COLO668 (cell line): Measurements from ENCODE around the gene ATP5F1B.
"Not testable (repeated sequence)": the region's sequence is repeated elsewhere in the genome, so short reads cannot be mapped to it uniquely, and the experiment has no call there.

Experiments
- DNase-seq: peaks from one replicate; lab custom pipeline; 2025; ENCODE audit not compliant: unreplicated experiment; lab: John Stamatoyannopoulos, UW

ATP5F1B gene

GRCh38 chr12:56648023-56648422 lies 2.2 kb upstream of the ATP5F1B start:
- not testable (repeated sequence) for DNase-seq

- peak; percentile 23 for DNase-seq
These were observed 525 bp downstream of the ATP5F1B start for GRCh38 chr12:56645201-56645716.

DNA sequence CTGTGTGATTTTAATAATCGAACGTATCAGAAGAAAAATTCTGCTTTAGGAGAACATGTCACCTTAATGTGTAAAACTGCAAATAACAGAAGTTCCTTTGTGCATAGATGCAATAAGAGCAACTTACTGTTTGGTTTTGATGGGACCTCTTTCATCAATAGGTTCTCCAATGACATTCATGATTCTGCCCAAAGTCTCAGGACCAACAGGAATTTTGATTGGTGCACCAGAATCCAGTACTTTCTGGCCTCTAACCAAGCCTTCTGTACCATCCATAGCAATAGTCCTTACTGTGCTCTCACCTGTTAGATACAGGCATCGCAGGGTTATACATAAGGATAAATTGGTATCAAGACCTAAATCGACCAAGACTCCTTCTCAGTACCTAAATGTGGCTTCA lies 1.1 kb downstream of the ATP5F1B start:
- no peak for DNase-seq

GRCh38 chr12:56641219-56641618 lies 4.6 kb downstream of the ATP5F1B start:
- DNase-seq = no peak

DNA sequence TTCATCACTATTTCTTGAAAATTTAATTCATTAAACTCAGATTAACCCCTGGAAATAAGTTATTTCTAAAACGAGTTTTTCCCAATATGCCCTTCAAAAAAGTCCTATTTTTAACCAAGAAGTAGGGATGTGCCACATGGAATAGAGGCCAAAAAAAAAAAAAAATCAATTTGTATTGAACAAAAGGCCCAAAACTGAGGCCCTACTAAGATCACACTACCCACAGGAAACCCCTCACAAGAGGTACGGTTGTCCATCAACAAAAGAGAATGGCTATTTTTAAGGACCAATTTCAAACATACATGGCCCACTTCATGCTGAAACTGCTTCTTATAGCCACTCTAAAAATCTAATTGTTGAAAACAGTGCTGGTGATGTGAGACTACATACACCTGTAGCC lies 8.2 kb downstream of the ATP5F1B start:
- DNase-seq = no peak

GRCh38 chr12:56636675-56637540 lies 8.9 kb downstream of the ATP5F1B start:
- DNase-seq = peak; percentile 97

DNA sequence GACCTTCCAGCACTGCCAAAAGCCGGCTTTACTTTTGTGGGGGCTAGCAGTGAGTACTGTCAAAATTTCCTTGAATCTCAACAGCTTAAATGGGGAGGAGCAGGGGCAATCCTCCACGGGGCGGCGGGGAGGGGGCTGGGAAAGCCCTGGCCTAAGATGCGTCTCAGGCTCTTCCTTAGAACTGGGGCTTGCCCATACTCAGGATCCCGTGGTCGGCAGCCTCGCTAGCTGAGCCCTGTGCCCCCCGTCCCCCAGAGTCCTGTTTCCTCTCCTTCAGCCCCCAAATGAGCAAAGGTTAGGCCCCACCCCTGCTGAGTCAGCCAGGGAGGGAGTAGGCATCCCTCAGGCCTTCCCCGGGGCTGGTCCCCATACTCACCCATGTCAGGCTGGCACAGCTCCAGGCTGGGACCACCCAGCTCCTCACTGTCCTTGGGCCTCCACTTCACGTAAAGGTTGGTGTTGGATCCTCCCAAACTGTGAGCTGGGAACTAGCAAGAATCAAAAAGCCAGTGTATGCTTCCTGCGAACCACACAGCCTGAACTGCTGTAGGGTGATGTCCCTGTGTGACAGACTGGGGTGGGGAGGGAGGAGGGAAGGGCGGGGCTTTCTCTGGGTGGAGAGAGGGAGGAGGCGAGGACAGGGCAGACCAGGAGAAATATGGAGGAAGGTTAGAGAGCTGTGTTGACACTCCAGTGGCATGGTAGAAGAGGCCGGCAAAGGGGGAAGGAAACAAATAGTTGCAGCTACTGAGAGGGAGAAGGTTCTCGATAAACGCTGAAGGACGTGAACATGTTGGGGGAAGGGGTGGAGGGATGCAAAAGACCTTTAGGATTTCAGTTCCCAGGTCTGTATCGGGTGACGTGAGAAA lies 9.7 kb downstream of the ATP5F1B start:
- DNase-seq = peak; percentile 75

GRCh38 chr12:56634837-56635791 lies 10.7 kb downstream of the ATP5F1B start:
- peak; percentile 83 for DNase-seq

- DNase-seq = peak; percentile 52
These were observed 11.4 kb downstream of the ATP5F1B start for GRCh38 chr12:56634242-56634836.

- DNase-seq = no peak
These were observed 12.1 kb downstream of the ATP5F1B start for GRCh38 chr12:56633468-56634241.

GRCh38 chr12:56632701-56633467 lies 12.9 kb downstream of the ATP5F1B start:
- no peak for DNase-seq

GRCh38 chr12:56631790-56632700 lies 13.7 kb downstream of the ATP5F1B start:
- peak; percentile 45 for DNase-seq

GRCh38 chr12:56630180-56630632 lies 15.6 kb downstream of the ATP5F1B start, which contains the start of gene BAZ2A:
Gene BAZ2A, minus strand, starts transcription at chr12:56630326. Its CDS starts 12,796 bp downstream, at chr12:56617530.
- peak; percentile 87 for DNase-seq

GRCh38 chr12:56629459-56630179 lies 16.2 kb downstream of the ATP5F1B start:
- DNase-seq = peak; percentile 18

DNA sequence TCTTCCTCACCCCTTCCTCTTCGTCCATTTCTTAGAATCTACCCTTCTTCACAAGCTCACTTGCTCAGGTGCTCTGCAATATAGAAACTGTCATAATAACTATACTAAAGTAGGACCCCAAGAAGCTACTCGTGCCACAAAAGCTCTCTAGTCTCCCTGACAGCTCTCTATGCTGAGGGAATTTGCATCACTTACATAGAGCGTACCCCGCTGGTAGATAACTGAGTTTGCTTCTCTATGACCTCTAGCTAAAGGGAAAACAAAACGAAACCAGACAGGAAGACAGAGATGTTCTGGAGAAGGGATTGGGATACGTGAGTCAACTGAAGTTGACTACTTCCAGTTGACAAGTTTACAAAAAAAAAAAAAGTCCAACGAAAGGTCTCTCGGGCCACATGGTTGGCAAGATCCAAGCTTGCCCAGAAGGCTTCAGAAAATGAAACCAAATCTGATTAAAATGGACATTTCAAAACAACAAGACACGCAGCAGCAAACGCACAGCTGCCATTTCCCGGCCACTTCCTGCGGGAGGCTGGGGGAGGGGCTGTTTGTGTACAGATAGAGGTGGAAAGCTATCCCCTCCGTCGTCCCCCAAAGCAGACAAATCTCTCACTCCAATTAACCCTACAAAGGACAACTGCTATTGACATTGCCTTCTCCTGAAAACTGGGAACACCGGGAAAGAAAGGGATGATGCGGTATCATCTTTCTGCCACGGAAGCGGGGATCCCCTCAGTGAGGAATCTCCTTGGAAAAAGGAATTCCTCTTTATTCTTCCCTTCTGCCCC lies 16.9 kb downstream of the ATP5F1B start:
- peak; percentile 41 for DNase-seq

GRCh38 chr12:56626701-56627100 lies 19.1 kb downstream of the ATP5F1B start:
- no peak for DNase-seq
